ENCODE data around the gene ZBTB8A. TPM values are rescaled to one million over a fixed set of nuclear protein-coding genes. Genes with fewer than 3 reads are reported as not detected.

ZBTB8A gene
- polyA plus RNA-seq, 3 donors, result 0.08 TPM; not detected in 2

GRCh38 chr1:32606565-32607371 is 67.5 kb downstream of the ZBTB8A start:
- Histone ChIP-seq H3K9me3 (replicated peaks in 1 of 2; ENCODE audit: control insufficient read depth in 1 of 2, insufficient read depth in 1 of 2, low read length in 2 of 2) (no peaks in the 10 kb centered on the region), H3K27me3 (ENCODE audit: control insufficient read depth in 2 of 2, insufficient read depth in 2 of 2, low read length in 2 of 2) (no peaks in the 10 kb centered on the region), H3K4me3 (replicated peaks in 1 of 3; ENCODE audit: low read depth in 2 of 3, low read length in 3 of 3) (no peak overlapping the region), H4K20me1 (ENCODE audit: insufficient read depth, low read length) (no peaks in the 10 kb centered on the region), H3K27ac (ENCODE audit: low read depth in 1 of 2, low read length in 2 of 2) (no peak overlapping the region), H3K4me2 (replicated peaks; ENCODE audit: extremely low read depth, low read length, poor library complexity, severe bottlenecking) (no peak overlapping the region), H3K79me2 (ENCODE audit: insufficient read depth, low read length) (no peaks in the 10 kb centered on the region), H3K9ac (ENCODE audit: insufficient read depth, low read length, poor library complexity, severe bottlenecking) (no peak overlapping the region), H2AFZ (ENCODE audit: insufficient read depth, low read depth, low read length, poor library complexity, severe bottlenecking) (no peak overlapping the region), H3K36me3 (replicated peaks in 1 of 2; ENCODE audit: control insufficient read depth in 1 of 2, insufficient read depth in 2 of 2, low read length in 2 of 2) (no peaks in the 10 kb centered on the region), H3K4me1 (ENCODE audit: control insufficient read depth in 1 of 2, insufficient read depth in 2 of 2, low read length in 2 of 2) (peaks cover 0 to 1% of the 10 kb centered on the region in 2 donors)
- intact Hi-C loops (cut with micrococcal nuclease), result no loop called here
- Mint-ChIP-seq H3K9me3 (peaks cover 0 to 3% (median 0%) of the 10 kb centered on the region in 7 donors), H3K4me1 (peaks cover 3% of the 10 kb centered on the region), H3K4me3 (no peak overlapping the region), H3K27ac (no peak overlapping the region), H3K36me3 (no peaks in the 10 kb centered on the region), H3K27me3 (ENCODE audit: low read depth in 3 of 3) (peaks cover 0 to 1% (median 0%) of the 10 kb centered on the region in 3 donors)
- WGBS (ENCODE audit: insufficient coverage), result 93% methylated on average over 9 of the region's 11 CpGs
- no peak for TF ChIP-seq CTCF (IDR thresholded peaks at IDR 0.05)
- no peak for DNase-seq

- no peak for DNase-seq
- H3K4me2 ChIP-seq (replicated peaks; ENCODE audit: extremely low read depth, low read length, poor library complexity, severe bottlenecking), result no peak overlapping the region
- Mint-ChIP-seq H3K36me3 (no peaks in the 10 kb centered on the region), H3K4me1 (peaks cover 13% of the 10 kb centered on the region), H3K4me3 (no peak overlapping the region), H3K27ac (no peak overlapping the region), H3K27me3 (ENCODE audit: low read depth in 3 of 3) (peaks cover 1 to 6% (median 6%) of the 10 kb centered on the region in 3 donors), H3K9me3 (peaks cover 0 to 2% (median 0%) of the 10 kb centered on the region in 7 donors)
- no peaks in the 10 kb centered on the region for H4K20me1 ChIP-seq (ENCODE audit: insufficient read depth, low read length)
- H3K36me3 ChIP-seq (replicated peaks in 1 of 2; ENCODE audit: control insufficient read depth in 1 of 2, insufficient read depth in 2 of 2, low read length in 2 of 2), result no peaks in the 10 kb centered on the region
- no peaks in the 10 kb centered on the region for H3K27me3 ChIP-seq (ENCODE audit: control insufficient read depth in 2 of 2, insufficient read depth in 2 of 2, low read length in 2 of 2)
- no peak overlapping the region for H3K9ac ChIP-seq (ENCODE audit: insufficient read depth, low read length, poor library complexity, severe bottlenecking)
- H2AFZ ChIP-seq (ENCODE audit: insufficient read depth, low read depth, low read length, poor library complexity, severe bottlenecking), result no peak overlapping the region
- WGBS (ENCODE audit: insufficient coverage), result no CpG with 5 or more reads among the region's 4 CpGs
- TF ChIP-seq CTCF (IDR thresholded peaks at IDR 0.05), result no peak
- no peaks in the 10 kb centered on the region for H3K9me3 ChIP-seq (replicated peaks in 1 of 2; ENCODE audit: control insufficient read depth in 1 of 2, insufficient read depth in 1 of 2, low read length in 2 of 2)
- no peaks in the 10 kb centered on the region for H3K79me2 ChIP-seq (ENCODE audit: insufficient read depth, low read length)
- peaks cover 13 to 14% of the 10 kb centered on the region in 2 donors for H3K4me1 ChIP-seq (ENCODE audit: control insufficient read depth in 1 of 2, insufficient read depth in 2 of 2, low read length in 2 of 2)
- intact Hi-C loops (cut with micrococcal nuclease), result no loop called here
- no peak overlapping the region for H3K4me3 ChIP-seq (replicated peaks in 1 of 3; ENCODE audit: low read depth in 2 of 3, low read length in 3 of 3)
- H3K27ac ChIP-seq (ENCODE audit: low read depth in 1 of 2, low read length in 2 of 2), result no peak overlapping the region
These were observed 70.0 kb downstream of the ZBTB8A start for GRCh38 chr1:32609180-32609579.
